Epidermal melanocyte (primary cell): Measurements from ENCODE around the gene STAM2.
"Not testable (repeated sequence)": the region's sequence is repeated elsewhere in the genome, so short reads cannot be mapped to it uniquely, and the experiment has no call there.

Source experiments
- DNase-seq: peaks from one replicate; pipeline ENCODE4 v3.0.0; 2011; ENCODE audit warnings: low spot score; ENCODE audit not compliant: insufficient read length

STAM2 gene

DNA sequence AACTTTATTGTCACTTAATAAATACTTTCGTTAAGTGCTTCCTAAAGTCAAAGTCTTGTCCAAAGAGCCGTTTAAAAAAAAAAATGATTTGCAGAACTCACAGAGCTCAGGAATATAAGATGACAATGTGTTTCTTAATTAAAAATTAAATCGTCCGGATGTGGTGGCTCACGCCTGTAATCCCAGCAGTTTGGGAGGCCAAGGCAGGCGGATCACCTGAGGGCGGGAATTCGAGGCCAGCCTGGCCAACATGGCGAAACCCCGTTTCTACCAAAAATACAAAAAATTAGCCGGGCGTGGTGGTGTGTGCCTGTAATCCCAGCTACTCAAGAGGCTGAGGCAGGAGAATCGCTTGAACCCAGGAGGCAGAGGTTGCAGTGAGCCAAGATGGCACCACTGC, 68.4 kb downstream of the STAM2 start:
- not testable (repeated sequence) for DNase-seq

DNA sequence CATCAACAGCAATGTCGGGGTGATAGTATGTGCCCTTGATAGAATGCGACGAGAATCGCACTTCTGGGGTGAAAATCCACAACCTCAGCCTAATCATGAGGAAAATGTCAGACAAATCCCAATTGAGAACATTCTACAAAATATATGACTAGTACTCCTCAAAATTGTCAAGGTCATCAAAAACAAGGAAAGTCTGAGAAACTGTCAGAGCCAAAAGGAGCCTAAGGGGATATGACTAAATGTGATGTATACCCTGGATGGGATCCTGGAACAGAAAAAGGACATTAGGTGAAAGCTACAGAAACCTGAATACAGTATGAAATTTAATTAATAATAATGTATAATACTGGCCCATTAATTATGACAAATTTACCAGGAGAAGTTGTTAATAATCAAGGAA, 69.1 kb downstream of the STAM2 start:
- no peak for DNase-seq

- DNase-seq: no peak
Measured at GRCh38 chr2:152103271-152103670, 72.3 kb downstream of the STAM2 start.

- DNase-seq: no peak
Measured at GRCh38 chr2:152100961-152101360, 74.6 kb downstream of the STAM2 start.

- DNase-seq: no peak
Measured at GRCh38 chr2:152099367-152100050, 76.1 kb downstream of the STAM2 start.

DNA sequence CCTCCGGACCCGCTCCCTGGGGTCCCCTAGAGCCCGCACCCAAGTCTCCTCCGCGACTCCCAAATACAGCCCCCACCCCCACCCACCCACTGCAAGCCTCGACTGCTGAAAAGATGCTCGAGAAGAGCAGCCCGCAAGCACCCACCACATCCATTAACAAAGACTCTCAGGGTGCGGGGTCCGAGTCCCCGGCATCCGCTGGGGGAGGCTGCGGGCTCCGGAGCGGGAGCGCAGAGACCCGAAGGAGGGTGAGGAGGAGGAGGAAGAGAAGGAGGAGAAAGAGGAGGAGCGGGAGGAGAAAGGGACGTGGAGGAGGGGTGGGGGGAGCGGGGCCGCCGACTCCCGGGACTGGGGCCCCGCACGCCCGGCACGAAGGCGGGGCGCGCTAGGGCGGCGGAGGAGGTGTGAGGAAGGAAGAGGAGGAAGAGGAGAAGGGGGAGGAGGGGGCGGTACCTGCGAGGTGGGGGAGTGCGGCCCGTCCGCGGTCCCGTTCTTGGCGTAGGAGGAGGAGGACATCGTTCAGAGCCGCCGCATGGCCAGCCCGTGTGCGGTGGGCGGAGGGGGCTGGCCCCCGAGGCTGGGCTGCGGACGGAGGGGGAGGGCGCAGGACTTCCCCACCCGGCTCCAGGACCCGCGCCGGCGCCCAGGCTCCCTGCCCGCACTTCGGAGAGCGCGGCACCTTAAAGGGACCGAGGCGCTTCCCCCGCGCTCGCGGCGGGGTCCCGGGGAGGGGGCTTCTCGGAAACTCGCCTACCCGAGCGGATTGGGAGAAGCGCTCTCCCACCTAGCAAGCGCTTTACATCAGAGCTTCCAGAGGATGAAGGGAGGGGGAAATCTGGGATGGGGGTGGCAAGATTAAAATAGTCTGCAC, 76.8 kb downstream of the STAM2 start, which contains the start of gene CACNB4:
TSS of gene CACNB4 (minus strand) at position 549 of the 871 bp plus-strand sequence.
- no peak for DNase-seq

DNA sequence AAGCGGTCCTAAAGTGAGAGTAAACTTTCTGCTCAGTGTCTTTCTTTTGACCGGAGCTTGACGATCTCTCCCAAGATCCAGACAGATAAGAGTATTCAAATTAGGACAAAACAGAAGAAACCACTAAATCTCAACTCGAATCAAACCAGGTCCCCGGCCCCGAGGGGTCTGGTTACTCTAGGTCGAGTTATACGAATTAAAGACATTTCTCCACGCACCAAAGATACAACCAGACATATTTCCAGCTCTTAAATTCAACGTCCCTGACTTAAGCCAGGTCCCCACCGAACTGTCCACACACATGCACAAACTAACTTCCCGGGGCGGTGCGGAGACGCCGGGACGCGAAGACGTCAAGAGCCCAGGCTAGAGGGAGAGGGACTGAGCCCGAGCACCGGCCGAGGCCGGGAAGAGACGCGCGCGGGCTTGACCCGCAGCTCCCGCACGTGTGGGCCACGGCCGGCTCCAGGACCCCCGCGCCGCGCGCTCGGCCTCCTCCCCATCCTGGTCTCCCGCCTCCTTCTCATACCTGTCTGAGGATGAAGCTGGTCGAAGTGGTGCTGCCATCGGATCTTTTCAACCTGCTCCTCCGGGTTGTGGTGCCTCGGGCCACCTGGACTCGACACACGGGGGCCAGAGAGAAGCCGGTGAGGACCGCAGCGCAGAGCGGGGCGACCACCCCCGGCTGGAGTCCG, 77.6 kb downstream of the STAM2 start:
- no peak for DNase-seq

DNA sequence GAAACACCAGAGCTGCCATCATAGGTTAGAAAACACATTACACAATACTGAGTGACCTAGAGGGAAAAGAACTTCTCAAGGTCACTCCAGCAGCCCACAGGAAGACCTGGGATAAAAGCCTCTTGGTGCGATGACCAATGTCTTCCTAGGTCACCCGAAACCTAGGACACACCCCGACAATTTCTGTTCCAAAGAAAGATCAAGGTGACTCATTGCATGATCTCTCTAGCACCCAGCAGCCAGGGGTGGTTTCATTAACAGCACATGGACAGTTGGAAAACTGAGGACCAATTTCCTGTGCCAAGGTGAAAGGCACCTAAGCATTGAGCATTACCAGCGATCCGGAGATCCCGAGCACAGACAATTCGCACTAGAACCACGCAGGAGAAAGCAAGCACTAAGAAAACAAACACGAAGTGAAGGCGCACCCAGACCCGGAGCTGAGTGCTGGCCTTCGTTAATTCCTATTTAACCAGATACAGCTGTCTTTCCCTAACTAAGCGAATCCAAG, 78.2 kb downstream of the STAM2 start:
- no peak for DNase-seq

- no peak for DNase-seq
Measured at GRCh38 chr2:152095146-152095545, 80.4 kb downstream of the STAM2 start.

DNA sequence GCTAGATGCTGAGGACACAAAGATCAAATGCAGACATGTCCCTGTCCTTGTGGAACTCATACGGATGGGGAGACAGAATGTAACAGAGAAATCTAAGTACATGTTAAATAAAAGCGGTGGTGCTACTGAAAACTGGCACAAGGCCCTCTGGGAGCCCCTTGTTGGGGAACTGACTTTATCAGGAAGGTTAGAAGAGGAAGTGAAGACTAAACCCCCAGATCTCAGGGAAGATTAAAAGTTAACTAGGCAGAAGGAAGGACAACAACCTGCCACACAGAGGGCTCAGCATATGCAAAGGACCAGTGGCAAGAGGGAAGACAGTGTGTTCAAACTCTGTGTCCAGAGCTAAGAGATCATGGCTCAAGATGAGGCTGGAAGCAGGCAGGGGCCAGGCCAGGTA, 81.5 kb downstream of the STAM2 start:
- DNase-seq: no peak

- DNase-seq: no peak
Measured at GRCh38 chr2:152093464-152093863, 82.1 kb downstream of the STAM2 start.

- DNase-seq: no peak
Measured at GRCh38 chr2:152092095-152092494, 83.5 kb downstream of the STAM2 start.

- DNase-seq: not testable (repeated sequence)
Measured at GRCh38 chr2:152090726-152091125, 84.8 kb downstream of the STAM2 start.

DNA sequence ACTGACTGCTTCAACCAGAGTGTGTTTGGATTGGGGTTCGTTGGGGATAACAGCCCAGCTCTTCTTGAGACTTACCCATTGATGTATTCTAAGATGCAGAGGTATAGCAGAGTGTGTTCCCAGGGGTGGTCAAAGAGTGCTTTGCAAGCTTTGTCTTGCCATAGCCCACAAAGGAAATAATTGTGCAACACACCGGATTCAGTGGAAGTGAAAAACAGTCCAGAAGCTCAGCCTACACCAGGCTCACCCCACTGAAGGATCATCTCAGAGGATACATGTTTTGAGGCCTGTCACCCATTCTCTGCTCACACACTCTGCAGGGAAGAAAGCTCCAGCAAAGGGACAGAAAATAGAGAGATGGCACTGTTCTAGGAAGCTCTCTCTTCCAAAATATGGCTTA, 86.3 kb downstream of the STAM2 start:
- DNase-seq: no peak

- no peak for DNase-seq
Measured at GRCh38 chr2:152088006-152088405, 87.6 kb downstream of the STAM2 start.

DNA sequence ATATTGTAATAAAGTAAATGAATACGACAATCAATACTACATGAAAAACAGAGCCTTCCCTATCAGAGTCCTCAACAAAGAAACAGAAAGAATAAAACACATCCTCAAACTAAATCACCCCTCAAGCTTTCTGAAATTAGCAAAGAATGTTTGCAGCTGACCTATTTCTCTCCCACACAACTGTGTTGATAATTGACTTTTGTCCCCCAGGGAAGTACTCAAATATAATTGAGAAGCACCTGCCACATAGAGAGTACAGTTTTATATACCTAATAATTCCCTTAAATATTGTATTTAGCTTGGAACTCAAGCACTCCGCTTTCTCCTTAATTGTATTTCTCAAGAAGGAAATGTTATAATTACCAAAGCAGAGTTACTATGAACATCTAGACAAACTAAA, 89.3 kb downstream of the STAM2 start:
- no peak for DNase-seq

- DNase-seq: no peak
Measured at GRCh38 chr2:152084076-152084475, 91.5 kb downstream of the STAM2 start.

DNA sequence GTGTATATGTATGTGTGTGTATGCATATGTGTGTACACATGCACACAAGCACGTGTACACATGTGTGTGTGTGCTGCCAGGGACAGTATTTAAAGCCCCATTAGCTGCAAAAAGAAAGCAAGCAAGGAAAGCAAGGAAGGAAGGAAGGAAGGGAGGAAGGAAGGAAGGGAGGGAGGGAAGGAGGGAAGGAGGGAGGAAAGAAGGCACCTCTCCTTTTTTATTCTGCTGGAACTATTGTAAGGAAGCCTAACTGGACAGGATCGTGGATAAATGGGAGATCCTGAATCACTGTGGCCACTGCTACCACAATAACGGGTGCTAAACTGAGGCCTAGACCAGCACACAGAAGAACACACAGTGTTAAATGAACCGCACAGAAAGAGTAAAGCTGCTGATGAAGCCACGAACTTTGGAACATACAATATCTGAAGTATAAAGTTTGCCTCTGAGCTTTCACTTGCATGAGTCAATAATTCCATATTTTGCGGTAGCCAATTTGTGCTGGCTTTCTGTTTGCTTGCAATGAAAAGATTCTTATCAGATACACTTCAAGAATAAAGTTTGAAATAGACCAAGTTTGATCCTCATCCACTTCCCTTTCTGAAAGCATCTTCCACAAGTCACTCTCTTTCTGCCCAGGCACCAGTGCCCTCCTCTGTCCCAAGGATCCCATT, 92.2 kb downstream of the STAM2 start:
- no peak for DNase-seq

GRCh38 chr2:152078662-152079061, 96.9 kb downstream of the STAM2 start:
- DNase-seq: no peak

GRCh38 chr2:152078023-152078422, 97.5 kb downstream of the STAM2 start:
- no peak for DNase-seq

DNA sequence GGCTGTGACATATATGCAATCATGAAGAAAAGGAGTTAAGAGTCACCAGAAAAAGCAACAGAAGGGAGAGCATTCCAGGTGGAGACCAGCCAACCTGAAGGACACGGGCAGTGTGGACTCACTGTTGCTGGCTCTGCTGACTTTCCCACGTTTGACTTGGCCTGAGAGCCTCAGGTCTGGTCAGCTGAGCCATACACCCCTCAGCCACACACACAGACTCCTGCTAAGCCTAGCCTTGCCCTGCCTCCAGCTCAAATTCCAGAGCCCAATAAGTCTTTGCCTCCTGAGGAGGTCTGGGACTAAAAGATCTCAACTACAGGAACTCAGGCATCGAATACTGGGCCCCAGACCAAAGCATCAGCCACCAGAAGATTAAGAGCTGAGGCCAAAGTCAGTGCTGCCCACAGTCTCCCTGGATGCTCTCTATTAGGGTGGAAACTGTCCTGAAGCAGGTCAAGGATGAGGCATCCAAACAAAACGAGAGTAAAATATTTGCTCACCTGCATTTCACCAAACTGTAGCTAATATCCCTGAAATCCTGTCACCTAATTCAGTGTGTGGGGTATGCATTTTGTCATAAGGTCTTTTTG, 100.0 kb downstream of the STAM2 start:
- DNase-seq: no peak
